SKM-1 treated with dmso at 0.1 percent for 144 hours (cell line): ENCODE data around the gene GP2.

Experiments used
- DNase-seq: peaks from one replicate; lab custom pipeline; 2025; ENCODE audit not compliant: unreplicated experiment; lab: John Stamatoyannopoulos, UW

GP2 gene

DNA sequence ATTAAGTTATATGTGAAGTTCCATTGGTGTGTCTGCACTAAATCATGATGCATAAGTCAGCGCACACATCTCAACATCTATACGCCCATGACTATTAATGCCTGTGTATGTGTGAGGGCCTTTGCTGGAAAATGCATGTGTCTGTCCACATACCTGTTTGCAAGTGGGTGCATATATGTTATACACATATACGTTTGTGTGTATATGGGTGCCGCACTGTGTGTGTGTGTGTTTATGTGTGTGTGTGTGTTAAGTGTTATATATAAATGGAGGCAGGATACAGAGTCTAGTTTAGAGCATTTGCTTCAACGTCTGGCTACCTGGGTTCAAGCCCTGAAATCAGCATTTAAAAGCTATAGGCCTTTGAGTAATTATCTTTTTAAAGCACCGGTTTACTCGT is 19.5 kb downstream of the GP2 start:
- DNase-seq, result no peak

DNA sequence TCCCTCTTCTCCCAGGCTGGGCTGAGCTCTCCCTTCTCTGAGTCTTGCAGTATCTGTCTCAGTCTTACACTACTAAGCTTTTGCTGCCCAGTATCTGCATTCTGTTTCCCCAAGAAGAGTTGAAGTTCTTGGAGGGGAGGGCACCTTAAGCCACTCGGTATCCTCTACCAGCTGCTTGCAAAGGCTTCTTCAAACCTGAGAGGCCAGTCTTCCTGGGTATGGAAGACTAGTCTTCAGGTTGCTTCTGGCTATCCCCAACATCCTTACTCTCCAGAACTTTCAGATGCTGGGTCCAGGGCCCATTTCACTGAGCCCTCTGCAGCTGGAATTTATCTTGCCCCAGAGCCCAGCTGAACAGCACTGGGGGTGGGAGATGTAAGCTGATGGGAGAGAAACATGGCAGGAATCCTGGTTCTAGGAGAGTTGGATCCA is 20.1 kb downstream of the GP2 start:
- no peak for DNase-seq

DNA sequence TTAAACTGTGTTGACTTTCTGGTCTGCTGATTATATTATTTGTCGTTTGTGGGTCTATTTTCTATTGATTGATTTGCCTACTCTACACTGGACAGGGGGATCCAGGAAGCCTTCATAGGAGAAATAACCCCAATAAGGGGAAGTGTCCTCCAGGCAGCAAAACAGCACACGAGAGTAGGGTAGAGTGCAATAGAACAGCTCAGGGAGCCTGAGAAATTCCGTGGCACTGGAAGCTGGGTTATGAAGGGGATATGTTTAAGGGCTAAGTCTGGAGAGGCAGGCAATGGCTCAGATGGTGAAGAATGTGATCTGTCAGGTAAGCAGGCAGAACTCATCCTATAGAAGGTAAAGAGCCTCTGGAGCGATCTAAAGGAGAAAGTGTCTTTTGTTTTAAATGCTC is 20.9 kb downstream of the GP2 start:
- DNase-seq, result no peak

DNA sequence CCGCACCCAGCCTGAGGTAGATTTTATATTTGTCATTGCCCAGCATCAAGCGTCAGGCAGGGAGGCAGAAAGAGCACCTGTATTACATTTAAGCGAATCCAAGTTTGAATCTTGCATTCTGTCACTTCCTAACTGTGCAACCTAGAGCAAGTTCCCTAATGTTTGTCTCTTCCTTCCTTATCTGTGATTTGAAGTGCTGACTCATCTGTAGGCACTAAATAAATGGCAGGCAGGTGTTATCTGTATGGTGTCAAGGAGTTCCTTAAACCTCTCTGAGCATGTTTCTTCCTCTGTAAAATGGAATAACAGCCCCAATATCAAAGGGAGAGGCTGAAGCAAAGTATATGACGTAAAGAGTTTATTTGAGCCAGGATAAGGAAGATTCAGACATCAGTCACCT is 24.3 kb downstream of the GP2 start:
- DNase-seq, result no peak

DNA sequence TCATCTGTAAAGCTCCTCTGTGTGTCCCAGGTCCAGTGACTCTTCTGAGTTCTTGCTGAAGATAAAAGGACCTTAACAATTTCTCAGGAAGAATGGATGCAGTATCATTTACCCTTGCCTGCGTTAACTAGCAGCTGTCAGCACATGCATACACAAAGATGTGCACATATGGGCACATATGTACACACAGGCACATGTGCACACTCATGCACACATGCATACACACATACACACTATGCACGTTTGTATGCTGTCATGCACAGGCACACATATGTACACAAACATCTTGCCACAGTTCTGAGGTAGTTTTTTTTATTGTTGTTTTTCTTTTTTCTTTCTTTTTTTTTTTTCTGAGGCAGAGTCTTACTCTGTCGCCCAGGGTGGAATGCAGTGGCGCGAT is 24.9 kb downstream of the GP2 start:
- no peak for DNase-seq

DNA sequence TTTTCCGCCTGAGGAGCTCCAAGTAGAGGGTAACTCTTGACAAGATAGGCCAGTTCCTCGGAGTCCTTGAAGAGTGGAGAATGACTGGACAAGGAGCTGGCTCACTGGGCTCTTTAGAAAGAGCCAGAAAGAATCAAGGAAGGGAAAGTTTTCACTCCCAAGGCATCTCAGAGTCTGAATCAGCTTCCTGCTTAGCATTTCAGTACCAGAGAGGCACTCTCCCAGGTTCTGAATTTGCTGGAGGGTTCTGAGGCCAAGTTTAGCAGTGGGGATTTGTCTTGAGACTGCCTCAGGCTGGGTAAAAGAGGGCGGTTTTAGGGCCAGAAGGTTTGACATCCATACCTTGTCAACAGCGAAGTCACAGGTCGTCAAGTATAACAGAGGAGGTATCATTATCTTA is 25.5 kb downstream of the GP2 start:
- no peak for DNase-seq

DNA sequence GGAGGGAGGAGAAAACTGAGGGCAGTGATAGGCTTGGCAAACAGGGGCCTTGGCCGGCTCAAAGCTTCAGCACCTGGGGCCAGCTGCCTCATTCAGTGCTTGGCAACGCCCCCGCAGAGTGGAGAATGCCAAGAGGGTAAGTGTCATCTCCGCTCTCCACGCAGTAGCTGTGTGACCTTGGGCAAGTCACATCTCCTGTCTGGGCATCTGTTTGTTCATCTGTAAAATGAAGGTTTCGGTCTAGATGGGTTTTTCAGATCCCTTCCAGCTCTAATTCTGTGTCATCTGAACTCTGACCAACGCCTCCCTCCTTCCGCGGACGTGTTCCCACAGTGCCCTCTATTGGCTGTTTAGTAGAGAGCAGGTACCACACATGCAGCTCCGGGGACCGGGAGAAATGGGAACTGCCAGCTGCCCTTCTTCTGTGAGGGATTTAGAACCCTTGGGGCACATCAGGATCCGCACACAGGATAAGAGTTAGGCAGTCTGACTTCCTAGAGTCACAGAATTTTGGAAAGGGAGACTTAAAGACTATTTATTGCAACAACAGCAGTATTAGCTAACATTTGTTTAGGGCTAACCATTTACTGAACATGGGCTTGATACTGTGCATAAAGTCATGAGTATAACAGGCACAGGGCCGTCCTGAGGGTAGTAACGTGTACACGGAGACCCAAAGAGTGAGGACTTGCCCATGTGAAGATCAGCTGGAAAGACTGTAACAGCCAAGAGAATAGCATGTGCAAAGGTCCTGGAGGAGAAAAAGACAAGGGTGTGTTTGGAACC is 26.8 kb downstream of the GP2 start:
- DNase-seq, result peak; percentile 49

DNA sequence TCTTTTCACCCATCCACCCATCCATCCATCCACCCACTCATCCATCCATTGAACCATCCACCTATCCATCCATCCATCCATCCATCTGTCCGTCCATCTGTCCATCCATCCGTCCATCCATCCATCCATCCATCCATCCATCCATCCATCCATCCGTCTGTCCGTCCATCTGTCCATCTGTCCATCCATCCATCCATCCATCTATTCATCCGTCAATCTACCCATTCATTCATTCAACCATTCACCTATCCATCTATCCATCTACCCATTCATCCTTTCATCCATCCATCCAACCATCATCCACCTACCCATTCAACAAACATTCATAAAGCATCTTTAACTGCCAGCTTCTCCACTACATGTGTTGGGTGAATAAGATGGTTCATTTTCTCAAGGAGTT is 28.9 kb downstream of the GP2 start:
- DNase-seq, result no peak

DNA sequence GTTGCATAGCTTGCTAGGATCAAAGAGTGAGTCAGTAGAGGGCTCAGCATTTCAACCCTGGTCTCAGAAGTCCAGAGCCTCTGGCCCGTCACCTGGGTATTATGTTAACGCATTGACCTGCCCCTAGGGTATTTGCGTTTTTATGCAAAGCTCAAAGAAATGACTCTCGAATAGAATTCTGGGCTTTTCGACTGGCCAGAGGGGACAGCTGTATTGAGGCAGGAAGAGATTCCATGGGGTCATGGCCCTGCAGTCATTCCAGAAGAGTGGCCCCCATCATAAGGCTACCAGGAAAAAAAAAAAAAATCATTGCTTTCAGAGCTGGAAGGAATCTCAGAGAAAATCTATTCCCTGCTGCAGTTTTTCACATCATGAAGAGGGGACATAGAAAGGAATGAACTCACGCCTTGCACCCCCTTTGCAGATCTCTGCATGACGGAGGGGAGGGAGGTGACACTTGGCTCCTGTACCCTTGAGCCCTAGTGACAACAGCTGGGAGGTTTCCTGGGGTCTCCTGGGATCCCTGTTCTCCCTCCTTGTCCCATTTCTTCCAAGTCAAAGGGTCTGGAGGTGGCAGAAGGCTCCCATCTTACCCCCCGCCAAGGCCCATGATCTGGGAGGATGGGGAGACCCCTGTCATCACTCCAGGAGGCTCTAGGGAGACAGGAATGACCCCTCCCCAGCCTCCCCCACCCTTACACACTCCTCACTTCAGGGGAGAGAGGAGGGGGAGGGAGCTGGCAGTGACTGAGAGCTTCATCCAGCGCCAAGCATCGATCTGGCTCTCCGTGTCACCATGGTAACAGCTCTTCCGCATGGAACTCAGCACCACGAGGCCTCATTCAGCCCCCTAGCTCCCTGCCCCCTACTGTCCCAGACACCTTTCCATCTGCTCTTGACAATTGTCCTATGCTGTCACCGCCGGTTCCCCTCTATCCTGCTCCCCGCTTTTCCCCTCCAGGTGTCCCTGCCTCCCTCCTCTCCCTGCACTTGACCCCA is 35.8 kb downstream of the GP2 start:
- no peak for DNase-seq

DNA sequence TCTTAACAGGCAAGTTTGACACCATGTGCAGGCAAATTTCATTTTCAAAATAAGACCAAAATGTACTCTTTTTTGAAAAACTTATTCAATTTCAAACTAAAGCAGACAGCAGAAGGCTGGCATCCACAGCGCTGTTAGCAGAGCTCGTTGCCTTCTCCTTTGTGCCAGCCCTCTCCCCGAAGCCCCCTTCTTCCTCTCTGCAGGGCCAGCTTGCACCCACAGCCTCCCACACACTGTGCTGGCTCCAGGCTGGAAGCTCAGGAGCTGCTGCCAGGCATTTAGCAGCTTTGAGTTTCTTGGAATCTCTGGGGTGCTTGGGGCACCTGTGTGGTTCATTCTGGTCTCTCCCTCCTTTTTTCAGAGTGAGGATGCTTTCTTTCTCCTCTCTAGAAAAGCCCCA is 37.7 kb downstream of the GP2 start:
- DNase-seq, result no peak

DNA sequence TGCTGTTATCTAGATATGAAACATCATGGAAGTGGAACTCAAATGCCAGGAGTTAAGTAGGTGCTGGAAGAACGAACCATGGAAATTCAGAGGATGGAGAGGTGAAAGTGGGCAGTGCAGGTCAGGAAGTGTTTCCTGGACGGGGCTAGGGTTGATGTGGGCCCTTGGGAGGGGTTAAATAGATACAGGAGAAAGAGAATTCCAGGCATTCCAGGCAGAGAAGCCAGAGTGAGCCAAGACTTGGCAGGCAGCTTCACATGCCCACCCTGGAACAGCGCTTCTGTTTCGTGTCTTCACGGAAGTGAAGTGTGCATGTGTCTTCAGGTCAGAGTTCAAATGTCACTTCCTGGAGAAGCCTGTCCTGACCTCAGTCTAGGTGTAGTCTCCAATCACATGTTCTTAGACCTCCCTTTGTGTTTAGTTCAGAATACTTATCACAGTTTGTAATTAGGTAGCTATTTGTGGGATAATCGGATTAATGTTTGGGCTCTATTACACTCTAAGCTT is 41.3 kb downstream of the GP2 start:
- no peak for DNase-seq

DNA sequence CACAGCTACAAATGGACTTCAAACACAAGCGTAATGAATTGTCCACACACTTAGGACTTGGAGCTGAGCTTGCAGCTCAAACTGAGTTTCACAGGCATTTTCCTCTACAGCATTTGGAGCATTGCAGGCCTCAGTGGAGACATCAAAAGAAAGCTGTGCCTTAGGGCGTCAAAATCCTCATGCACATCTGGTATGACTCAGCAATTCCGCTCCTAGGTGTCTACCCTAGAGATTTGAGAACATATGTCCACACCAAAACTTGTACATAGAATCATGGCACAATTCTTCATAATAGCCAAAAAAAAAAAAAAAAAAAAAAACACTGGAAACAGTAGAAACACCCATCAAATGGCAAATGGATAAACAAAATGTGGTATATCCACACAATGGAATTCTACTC is 47.1 kb downstream of the GP2 start:
- DNase-seq, result no peak

DNA sequence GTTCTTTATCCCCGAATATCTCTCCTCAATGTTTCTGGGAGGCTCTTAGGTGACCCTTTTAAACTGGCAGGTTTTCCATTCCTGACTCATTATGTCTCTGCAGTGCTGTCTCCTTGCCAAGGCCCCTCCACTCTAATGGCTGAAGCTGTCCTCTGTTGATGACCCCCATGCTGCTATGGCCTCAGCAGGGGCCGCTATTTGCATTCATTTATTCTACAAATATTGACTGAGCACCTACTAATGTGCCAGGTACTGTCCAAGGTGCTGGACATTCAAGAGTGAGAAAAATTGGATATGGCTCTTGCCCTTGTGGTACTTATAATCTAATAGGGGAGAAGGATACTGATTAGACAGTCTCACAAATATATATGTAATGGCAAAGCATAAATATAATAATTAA is 55.4 kb downstream of the GP2 start:
- no peak for DNase-seq

DNA sequence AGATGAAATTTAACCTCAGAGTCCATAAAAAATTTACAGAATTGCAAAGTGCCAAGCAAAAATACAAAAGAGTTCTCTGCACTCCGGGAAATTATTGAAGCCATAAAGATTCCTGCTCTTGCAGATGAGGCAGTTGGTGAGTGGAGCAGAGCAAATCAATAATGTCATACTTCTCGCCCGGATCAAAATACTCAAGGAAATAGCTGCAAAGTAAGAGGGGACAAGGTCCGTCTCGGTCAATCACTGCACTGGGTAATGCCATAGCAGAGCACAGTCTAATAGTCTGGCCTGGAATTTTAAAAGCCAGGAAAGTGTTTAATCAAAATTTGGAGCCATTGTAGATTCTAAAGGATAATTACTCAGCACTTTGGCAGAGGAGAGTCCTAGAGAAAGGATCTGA is 58.9 kb downstream of the GP2 start:
- DNase-seq, result no peak

DNA sequence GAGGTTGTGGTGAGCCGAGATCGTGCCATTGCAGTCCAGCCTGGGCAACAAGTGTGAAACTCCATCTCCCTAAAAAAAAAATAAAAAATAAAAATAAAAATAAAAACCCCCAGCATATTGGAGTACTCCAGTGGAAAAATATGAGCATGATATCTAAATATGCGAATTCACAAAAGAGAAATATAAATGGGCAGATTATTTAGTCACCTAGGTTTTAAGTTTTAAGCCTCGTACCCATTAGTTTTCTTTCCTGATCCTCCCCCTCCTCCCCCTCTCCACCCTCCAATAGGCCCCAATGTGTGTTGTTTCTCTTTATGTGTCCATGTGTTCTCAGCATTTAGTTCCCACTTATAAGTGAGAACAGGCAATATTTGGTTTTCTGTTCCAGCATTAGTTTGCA is 62.3 kb downstream of the GP2 start:
- no peak for DNase-seq

DNA sequence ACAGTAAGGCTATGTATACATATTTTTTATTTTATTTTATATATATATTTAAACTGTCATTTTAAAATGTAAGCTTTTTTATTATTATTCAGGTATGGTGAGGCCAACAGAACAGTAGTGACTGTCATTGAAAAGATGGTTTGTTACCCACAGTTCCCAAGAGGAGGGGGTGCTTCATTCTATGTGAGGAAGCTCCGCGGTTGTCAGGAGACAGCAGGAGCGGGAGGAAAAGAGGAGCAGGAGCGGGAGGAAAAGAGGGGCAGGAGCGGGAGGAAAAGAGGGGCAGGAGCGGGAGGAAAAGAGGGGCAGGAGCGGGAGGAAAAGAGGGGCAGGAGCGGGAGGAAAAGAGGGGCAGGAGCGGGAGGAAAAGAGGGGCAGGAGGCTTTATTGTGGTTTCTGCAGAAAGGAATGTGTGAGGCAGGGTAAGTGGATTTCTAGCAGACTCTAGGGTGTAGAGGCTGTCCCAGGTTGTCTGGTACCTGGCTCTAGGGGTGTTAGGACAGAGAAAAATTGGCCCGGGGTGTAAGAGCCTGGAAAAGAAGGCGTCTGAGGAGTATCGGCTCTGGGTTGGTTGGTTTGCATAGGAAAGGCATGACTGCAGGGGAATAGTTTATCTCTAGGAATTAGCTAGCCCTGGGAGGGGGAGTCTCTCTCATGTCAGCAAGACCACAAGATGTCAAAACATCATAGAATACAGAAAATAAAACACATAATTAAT is 64.0 kb downstream of the GP2 start:
- DNase-seq, result no peak

DNA sequence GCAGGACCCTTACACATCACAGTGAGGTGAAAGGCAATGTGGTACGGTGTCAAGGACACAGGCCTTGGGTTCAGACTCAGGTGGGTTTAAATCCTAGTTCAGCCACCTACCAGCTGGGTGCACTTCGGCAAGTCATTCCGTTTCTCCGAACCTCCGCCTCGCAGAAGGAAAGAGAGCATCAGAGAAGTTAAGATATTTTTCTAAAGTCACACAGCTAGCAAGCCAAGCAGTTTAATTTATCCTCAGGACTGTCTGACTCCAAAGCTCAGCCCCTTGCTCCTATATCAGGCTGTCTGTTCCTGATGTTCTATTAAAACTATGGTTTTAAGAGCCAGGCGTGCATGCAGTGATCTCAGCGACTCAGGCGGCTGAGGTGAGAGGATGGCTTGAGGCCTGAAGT is 65.1 kb downstream of the GP2 start:
- no peak for DNase-seq

DNA sequence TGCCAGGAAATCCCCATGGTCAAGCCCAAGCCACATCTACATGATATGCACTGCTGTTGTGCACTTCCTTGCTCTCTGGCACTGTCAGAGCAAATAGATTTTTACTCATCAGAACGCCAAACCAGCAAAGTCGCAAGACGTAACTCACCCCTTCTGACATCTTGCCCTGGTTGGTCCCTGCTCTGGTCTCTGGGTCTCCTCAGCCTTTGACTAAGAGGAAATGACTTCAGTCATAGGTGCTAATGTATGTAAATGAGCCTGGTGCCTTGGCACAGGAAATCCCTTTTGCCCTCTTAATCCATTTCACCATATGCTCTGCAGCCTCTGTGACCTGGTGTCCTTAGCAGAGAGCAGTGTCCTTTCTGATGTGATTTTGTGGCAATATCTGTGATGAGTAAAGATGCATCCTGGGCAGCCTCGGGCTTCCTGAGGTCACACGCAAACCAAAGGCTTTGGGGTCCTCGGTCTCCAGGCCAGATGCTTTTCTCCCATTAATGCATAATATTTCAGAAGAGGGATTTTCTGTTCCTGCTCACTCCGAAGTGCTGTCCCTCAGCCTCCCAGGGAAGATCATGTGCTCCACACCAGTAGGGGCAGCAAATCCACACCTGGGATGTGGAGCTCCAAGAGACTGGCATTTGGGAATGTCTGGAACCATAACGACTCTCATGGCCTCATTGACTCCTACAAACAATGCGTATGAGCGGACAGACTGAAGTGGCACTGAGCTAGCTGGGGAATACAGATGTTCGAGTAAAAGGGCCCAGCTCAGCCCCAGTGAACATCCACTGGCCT is 66.9 kb downstream of the GP2 start:
- no peak for DNase-seq
